GM23338 (cell line): ENCODE measurements around the gene OCA2.

Source experiments
- CREB1 ChIP-seq: fragments of 250-450 bp; sonication (Bioruptor Pico); IDR thresholded peaks from 2 replicates; pipeline ENCODE4 v1.5.0; 2020; ENCODE audit warnings: low read depth, mild to moderate bottlenecking, moderate library complexity
- EZH2 ChIP-seq: fragments of 200-600 bp; sonication (generic); IDR thresholded peaks from one replicate; pipeline ENCODE4 v1.8.0; 2017; ENCODE audit warnings: antibody characterized with exemption, mild to moderate bottlenecking, low read depth; ENCODE audit not compliant: unreplicated experiment
- EZH2phosphoT487 ChIP-seq: fragments of 200-600 bp; sonication (generic); IDR thresholded peaks from one replicate; pipeline ENCODE4 v1.8.1; 2018; ENCODE audit warnings: antibody characterized with exemption; ENCODE audit not compliant: unreplicated experiment
- JUNB ChIP-seq: IDR thresholded peaks from one replicate; pipeline ENCODE4 v1.6.1; 2016; ENCODE audit warnings: antibody characterized with exemption; ENCODE audit not compliant: unreplicated experiment
- NANOG ChIP-seq: IDR thresholded peaks from 2 replicates; pipeline ENCODE4 v1.6.1; 2016; ENCODE audit warnings: antibody characterized with exemption, borderline replicate concordance
- POLR2AphosphoS5 ChIP-seq: IDR thresholded peaks from 2 replicates; pipeline ENCODE4 v1.6.1; 2016; ENCODE audit warnings: antibody characterized with exemption, low read depth
- STAT1 ChIP-seq: IDR thresholded peaks from one replicate; pipeline ENCODE4 v1.6.1; 2016; ENCODE audit warnings: antibody characterized with exemption; ENCODE audit not compliant: unreplicated experiment
- ZNF114 ChIP-seq: fragments of 250-450 bp; sonication (Bioruptor Pico); IDR thresholded peaks from 2 replicates; pipeline ENCODE4 v1.5.0; 2020; ENCODE audit warnings: mild to moderate bottlenecking, moderate library complexity
- ZNF331 ChIP-seq: fragments of 250-450 bp; sonication (Bioruptor Pico); IDR thresholded peaks from 2 replicates; pipeline ENCODE4 v1.5.0; 2020; ENCODE audit warnings: low read depth, mild to moderate bottlenecking, moderate library complexity
- TF ChIP-seq, protein P1 (sequence below), 2 experiments: fragments of 200-600 bp in 1 of 2; sonication (generic) in 1 of 2; conservative IDR thresholded peaks; 2 replicates each; pipeline versions ENCODE4 v1.5.1 to v1.6.1; 2016 to 2017; ENCODE audit warnings: antibody characterized with exemption in 2 of 2, low read depth in 2 of 2, mild to moderate bottlenecking in 2 of 2, moderate library complexity in 1 of 2
- TF ChIP-seq, protein P2 (sequence below): IDR thresholded peaks from 2 replicates; pipeline ENCODE4 v1.6.1; 2016; ENCODE audit warnings: antibody characterized with exemption
- TF ChIP-seq, protein P3 (sequence below): fragments of 250-450 bp; sonication (Bioruptor Pico); IDR thresholded peaks from 2 replicates; pipeline ENCODE4 v1.5.0; 2020; ENCODE audit warnings: mild to moderate bottlenecking, moderate library complexity
- TF ChIP-seq, protein P4 (sequence below): IDR thresholded peaks from one replicate; pipeline ENCODE4 v1.6.1; 2018; ENCODE audit warnings: antibody characterized with exemption; ENCODE audit not compliant: unreplicated experiment

DNA sequence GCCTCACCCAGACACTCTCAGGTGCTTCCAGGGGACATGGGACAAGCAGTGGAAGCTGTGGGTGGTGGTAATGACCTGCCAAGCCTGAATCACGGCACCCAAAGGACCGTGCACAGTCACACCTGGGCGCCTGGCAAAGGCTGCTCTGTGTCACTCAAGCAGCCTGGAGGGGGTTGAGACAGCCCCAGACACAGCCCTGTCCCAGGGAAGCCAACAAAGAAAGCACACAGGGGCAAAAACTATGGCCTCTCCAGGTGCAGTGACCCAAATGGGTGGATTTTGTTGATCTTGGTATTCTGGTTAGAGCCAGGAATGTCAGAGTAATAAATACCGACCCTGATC, 15.0 kb upstream of the OCA2 start:
- TF ChIP-seq, protein P1, sequence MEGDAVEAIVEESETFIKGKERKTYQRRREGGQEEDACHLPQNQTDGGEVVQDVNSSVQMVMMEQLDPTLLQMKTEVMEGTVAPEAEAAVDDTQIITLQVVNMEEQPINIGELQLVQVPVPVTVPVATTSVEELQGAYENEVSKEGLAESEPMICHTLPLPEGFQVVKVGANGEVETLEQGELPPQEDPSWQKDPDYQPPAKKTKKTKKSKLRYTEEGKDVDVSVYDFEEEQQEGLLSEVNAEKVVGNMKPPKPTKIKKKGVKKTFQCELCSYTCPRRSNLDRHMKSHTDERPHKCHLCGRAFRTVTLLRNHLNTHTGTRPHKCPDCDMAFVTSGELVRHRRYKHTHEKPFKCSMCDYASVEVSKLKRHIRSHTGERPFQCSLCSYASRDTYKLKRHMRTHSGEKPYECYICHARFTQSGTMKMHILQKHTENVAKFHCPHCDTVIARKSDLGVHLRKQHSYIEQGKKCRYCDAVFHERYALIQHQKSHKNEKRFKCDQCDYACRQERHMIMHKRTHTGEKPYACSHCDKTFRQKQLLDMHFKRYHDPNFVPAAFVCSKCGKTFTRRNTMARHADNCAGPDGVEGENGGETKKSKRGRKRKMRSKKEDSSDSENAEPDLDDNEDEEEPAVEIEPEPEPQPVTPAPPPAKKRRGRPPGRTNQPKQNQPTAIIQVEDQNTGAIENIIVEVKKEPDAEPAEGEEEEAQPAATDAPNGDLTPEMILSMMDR (conservative IDR thresholded peaks at IDR 0.05; ENCODE audit: low read depth in 2 of 2) = no peak
- TF ChIP-seq, protein P2, sequence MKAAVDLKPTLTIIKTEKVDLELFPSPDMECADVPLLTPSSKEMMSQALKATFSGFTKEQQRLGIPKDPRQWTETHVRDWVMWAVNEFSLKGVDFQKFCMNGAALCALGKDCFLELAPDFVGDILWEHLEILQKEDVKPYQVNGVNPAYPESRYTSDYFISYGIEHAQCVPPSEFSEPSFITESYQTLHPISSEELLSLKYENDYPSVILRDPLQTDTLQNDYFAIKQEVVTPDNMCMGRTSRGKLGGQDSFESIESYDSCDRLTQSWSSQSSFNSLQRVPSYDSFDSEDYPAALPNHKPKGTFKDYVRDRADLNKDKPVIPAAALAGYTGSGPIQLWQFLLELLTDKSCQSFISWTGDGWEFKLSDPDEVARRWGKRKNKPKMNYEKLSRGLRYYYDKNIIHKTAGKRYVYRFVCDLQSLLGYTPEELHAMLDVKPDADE = no peak
- TF ChIP-seq, protein P3, sequence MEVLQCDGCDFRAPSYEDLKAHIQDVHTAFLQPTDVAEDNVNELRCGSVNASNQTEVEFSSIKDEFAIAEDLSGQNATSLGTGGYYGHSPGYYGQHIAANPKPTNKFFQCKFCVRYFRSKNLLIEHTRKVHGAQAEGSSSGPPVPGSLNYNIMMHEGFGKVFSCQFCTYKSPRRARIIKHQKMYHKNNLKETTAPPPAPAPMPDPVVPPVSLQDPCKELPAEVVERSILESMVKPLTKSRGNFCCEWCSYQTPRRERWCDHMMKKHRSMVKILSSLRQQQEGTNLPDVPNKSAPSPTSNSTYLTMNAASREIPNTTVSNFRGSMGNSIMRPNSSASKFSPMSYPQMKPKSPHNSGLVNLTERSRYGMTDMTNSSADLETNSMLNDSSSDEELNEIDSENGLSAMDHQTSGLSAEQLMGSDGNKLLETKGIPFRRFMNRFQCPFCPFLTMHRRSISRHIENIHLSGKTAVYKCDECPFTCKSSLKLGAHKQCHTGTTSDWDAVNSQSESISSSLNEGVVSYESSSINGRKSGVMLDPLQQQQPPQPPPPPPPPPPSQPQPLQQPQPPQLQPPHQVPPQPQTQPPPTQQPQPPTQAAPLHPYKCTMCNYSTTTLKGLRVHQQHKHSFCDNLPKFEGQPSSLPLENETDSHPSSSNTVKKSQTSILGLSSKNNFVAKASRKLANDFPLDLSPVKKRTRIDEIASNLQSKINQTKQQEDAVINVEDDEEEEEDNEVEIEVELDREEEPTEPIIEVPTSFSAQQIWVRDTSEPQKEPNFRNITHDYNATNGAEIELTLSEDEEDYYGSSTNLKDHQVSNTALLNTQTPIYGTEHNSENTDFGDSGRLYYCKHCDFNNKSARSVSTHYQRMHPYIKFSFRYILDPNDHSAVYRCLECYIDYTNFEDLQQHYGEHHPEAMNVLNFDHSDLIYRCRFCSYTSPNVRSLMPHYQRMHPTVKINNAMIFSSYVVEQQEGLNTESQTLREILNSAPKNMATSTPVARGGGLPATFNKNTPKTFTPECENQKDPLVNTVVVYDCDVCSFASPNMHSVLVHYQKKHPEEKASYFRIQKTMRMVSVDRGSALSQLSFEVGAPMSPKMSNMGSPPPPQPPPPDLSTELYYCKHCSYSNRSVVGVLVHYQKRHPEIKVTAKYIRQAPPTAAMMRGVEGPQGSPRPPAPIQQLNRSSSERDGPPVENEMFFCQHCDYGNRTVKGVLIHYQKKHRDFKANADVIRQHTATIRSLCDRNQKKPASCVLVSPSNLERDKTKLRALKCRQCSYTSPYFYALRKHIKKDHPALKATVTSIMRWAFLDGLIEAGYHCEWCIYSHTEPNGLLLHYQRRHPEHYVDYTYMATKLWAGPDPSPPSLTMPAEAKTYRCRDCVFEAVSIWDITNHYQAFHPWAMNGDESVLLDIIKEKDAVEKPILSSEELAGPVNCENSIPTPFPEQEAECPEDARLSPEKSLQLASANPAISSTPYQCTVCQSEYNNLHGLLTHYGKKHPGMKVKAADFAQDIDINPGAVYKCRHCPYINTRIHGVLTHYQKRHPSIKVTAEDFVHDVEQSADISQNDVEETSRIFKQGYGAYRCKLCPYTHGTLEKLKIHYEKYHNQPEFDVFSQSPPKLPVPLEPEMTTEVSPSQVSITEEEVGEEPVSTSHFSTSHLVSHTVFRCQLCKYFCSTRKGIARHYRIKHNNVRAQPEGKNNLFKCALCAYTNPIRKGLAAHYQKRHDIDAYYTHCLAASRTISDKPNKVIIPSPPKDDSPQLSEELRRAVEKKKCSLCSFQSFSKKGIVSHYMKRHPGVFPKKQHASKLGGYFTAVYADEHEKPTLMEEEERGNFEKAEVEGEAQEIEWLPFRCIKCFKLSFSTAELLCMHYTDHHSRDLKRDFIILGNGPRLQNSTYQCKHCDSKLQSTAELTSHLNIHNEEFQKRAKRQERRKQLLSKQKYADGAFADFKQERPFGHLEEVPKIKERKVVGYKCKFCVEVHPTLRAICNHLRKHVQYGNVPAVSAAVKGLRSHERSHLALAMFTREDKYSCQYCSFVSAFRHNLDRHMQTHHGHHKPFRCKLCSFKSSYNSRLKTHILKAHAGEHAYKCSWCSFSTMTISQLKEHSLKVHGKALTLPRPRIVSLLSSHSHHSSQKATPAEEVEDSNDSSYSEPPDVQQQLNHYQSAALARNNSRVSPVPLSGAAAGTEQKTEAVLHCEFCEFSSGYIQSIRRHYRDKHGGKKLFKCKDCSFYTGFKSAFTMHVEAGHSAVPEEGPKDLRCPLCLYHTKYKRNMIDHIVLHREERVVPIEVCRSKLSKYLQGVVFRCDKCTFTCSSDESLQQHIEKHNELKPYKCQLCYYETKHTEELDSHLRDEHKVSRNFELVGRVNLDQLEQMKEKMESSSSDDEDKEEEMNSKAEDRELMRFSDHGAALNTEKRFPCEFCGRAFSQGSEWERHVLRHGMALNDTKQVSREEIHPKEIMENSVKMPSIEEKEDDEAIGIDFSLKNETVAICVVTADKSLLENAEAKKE (CRISPR knock-in tag) = no peak
- no peak for TF ChIP-seq EZH2
- no peak for TF ChIP-seq NANOG
- no peak for TF ChIP-seq ZNF331 (CRISPR knock-in tag)
- no peak for TF ChIP-seq EZH2phosphoT487
- TF ChIP-seq, protein P4, sequence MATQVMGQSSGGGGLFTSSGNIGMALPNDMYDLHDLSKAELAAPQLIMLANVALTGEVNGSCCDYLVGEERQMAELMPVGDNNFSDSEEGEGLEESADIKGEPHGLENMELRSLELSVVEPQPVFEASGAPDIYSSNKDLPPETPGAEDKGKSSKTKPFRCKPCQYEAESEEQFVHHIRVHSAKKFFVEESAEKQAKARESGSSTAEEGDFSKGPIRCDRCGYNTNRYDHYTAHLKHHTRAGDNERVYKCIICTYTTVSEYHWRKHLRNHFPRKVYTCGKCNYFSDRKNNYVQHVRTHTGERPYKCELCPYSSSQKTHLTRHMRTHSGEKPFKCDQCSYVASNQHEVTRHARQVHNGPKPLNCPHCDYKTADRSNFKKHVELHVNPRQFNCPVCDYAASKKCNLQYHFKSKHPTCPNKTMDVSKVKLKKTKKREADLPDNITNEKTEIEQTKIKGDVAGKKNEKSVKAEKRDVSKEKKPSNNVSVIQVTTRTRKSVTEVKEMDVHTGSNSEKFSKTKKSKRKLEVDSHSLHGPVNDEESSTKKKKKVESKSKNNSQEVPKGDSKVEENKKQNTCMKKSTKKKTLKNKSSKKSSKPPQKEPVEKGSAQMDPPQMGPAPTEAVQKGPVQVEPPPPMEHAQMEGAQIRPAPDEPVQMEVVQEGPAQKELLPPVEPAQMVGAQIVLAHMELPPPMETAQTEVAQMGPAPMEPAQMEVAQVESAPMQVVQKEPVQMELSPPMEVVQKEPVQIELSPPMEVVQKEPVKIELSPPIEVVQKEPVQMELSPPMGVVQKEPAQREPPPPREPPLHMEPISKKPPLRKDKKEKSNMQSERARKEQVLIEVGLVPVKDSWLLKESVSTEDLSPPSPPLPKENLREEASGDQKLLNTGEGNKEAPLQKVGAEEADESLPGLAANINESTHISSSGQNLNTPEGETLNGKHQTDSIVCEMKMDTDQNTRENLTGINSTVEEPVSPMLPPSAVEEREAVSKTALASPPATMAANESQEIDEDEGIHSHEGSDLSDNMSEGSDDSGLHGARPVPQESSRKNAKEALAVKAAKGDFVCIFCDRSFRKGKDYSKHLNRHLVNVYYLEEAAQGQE = no peak
- no peak for TF ChIP-seq CREB1
- TF ChIP-seq POLR2AphosphoS5 = no peak
- no peak for TF ChIP-seq JUNB
- TF ChIP-seq ZNF114 (CRISPR knock-in tag) = no peak
- no peak for TF ChIP-seq STAT1
